ENCODE results near the gene GSTM3.
"Not testable (repeated sequence)": the region's sequence is repeated elsewhere in the genome, so short reads cannot be mapped to it uniquely, and the experiment has no call there.

Gene GSTM3

DNA sequence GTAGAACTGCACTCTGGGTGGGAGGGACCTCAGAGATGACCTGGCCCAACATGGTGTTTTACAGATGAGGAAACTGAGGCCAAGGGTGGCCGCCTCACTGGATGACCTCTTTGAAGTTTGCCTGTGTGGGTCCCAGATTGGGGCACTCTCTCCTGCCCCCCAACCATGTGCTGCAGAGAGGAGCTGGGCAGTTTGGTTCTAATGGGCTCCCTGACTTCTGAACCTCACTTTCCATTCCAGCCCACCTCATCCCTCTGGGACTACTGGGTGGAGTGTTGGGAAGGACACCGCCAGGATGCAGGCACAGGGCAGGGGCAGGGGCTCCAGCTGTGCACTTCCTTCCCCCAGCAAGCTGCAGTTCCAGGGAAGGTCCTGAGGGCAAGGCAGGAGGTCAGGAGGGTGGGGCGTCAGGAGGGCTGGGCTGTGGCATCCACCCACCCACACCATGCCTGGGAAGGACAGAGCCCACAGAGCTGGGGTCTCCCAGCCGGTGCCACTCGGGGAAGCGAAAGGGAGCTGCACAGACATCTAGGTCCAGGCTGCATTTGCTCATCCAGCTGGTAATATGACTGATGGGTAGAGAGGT lies 33.2 kb upstream of the GSTM3 start:
- DNase-seq, result no peak

DNA sequence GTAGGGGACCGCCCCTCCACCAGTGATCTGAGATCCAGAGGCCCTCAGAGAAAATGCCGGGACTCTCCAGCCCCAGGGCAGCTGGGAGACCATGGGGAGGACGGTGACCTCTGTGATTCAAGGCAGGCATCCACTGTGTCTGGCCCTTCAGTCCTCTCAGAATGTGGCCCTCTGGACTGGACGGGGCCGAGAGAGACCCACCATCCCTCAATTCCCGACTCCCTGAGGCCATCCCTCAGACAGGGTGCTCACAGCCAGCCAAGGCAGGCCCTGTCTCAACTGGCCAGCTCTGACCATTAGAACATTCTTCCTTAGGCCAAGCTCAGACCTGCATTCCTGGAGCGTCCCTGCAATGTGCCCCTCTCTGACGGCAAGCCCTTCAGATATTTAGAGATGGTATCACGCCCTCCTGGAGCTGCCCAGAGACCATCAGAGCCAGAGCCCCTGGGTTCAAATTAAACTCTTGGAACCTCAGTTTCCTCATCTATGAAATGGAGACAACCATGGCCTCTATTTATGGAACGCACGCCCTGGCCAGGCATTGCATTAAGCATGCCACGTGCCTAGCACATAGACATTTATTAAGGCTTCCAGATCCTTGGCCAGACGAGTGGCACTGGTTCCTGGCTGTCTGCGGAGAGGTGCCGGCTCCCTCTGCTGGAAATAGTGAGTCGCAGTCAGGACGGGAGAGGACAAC lies 32.5 kb upstream of the GSTM3 start:
- DNase-seq, result peak; percentile 92

DNA sequence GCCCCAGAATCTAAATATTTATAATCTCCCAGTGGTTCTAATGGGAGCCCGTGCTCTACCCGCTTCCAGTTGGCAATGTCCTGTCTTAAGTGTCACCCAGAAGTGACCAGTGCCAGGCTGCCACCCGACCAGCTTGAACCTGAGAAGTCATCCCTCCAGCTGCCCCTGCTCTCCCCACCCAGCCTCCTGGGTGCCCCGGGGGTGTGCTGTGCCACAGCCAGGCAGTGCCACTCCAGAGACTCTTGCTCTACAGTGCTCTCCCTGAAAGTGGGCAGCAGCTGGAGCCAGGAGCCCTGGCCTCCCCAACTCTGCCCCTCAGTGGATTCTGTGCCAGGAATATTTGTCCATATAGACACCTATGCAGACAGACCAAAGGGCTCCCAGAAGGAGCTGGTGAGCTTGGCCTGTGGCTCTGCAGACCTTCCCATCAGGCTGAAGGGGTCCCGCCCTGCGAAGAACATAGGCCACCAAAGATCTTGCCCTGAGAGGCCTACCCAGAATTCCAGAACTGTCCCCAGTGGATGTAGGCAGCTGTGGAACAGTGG lies 31.9 kb upstream of the GSTM3 start:
- DNase-seq, result no peak

- no peak for DNase-seq
These were observed 31.1 kb upstream of the GSTM3 start for GRCh38 chr1:109771712-109772657.

DNA sequence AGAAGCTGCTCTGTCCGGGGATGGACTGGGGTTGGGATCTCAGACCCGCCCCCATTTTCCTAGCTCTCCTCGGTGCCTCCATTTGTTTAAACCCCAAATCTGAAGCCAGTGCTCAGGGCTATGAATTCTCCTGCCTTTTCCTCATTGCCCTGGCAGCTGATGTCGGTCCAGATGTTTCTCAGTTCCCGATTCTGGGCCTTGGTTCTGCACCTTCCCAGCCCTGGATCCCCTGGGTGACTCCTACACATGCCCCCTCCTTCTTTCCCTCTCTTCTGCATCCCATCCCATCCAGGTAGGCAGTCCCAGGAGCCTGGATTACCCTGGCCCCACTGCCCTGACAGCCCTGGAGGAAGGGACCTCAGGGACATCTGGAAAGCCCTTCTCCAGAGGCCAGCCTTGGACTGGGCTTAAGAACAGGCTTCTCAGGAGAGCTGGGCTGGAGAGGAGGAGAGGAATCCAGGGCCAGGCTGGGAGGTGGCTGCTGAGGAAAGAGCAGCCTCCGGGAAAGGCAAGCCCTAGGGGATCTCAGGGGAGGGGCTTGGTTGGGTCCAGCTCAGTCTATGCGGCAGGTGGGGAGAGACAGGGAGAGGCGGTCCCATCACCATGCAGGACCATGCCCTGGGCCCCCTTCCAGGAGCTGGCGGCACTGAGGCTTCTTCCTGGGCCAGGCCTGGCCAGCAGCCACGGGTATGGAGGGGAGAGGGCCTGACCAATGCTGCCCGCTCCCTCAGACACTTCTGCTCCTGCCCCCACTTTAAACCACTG lies 29.7 kb upstream of the GSTM3 start:
- DNase-seq, result no peak

DNA sequence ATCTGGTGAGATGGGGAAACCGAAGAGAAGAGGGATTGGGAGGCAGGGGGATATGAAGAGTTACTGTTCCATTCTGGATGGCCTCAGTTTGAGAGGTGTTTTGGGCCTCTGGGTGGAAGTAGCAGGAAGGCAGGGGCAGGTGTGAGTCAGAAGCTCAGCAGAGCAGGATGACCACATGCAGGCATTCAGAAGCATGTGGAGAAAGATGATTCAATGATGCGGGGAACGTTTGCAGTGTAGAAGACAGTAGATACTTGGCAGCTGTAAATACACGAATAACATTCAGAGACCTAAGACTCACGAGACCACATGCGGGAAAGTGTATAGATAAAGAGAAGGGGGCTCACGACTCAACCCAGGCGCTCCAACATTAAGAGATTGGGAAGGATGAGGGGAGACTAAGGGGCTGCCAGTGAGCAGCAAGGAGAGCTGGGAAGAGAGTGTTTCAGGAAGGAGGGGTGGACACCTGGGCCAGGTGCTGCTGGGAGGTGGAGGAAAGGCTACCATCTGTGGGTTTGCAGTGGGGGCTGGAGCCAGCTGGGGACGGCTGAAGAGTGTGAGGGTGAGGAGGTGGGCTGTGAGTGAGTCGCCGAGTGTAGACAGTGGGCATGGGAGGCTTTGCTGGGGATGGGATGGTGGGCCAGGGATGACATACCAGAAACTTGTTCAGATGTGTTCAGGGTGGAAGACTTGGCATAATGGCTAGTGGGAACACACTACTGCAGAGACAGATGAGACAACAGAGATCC lies 28.7 kb upstream of the GSTM3 start:
- peak; percentile 68 for DNase-seq

GRCh38 chr1:109768820-109769219 lies 28.0 kb upstream of the GSTM3 start:
- no peak for DNase-seq

DNA sequence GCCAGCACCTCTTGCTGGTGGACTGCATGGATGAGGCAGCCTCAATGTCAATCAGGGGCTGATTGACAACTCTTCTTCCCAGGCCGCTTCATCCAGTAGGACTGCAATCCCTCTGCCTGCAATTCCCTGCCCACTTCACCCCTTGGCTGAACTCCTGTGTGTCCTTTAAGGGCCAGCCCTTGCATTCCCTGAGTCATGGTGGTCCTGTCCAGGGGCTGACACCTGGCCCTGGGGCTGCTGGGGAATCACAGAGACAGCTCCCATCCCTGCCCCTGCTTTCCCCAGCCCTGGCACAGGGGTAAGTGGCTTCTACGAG lies 27.5 kb upstream of the GSTM3 start:
- no peak for DNase-seq

DNA sequence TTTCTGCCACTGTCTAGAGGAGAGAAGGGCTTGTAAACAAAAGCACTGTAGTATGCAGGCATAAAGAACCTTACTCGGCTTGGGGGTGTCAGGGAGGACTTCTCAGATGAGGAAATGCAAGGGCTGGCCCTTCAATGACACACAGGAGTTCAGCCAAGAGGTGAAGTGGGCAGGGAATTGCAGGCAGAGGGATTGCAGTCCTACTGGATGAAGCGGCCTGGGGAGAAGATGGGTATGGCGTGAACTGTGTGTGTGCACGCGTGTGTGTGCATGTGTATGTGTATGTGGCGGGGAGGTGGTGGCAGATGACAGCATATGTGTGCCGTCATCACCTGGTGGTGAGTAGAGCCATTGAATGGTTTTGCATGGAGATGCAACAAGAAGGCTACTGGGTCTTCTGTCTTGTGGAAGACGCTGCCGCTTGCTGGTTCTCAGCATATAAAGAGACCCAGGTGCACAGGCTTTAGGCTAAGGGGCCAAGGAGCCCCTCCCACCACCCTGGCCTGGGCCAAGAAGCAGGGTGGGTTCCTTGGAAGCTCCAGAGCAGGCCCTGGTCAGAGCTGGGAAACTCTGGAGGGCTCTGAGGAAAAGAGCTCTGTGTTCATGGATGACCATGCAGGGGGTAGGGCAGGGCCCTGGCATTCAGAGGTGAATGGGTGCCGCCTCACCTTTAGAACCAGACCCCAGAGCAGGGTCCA lies 26.9 kb upstream of the GSTM3 start:
- no peak for DNase-seq

GRCh38 chr1:109766991-109767636 lies 26.3 kb upstream of the GSTM3 start:
- not testable (repeated sequence) for DNase-seq

DNA sequence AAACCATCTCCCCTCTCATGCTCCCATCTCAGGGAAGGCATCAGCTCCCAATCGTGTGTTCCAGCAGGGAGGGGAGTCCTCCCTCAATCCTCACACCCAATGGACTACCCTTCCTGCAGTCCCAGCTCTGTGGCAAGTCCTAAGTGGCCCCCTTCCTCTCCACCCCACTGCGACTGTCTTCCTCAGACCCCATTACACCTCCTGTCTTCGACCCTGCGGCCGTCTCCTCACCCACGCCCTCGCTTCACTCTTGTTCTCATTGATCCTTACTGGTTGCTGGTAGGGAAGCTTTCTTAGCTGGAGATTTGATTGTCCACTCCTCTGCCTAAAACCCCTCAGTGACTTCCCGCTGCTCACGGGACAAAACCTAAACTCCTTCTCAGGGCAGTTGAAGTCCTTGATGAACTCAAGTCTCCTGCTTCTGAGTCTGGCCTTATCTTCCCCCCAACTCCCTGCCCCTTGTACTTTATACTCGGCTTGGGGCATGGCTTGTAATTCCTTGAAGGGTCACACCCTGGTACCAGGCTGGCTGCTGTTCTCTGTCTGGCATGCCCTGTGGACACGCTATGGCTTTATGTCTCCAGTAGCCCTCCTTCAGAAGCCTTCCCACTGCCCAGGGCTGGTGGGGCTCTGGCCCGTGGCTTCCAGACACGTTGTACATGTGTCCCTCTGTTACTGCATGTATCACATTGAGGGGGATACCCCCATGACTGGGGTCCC lies 25.2 kb upstream of the GSTM3 start:
- no peak for DNase-seq

DNA sequence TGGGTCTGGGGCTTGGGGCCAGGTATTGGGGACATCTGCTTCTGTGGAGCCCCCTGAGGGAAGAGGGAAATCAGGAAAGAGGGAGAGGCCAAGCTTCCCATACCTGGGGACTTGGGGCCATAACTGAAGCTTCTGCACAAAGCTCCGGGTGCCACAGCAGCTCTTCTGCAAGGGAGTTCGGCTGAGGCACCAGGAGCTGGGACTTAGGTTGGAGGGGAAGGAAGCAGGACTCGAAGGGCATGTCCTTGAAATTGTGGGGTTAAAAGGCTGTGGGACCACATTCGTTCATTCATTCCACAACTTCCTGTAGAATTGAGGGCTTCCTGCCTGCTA lies 24.6 kb upstream of the GSTM3 start:
- no peak for DNase-seq

DNA sequence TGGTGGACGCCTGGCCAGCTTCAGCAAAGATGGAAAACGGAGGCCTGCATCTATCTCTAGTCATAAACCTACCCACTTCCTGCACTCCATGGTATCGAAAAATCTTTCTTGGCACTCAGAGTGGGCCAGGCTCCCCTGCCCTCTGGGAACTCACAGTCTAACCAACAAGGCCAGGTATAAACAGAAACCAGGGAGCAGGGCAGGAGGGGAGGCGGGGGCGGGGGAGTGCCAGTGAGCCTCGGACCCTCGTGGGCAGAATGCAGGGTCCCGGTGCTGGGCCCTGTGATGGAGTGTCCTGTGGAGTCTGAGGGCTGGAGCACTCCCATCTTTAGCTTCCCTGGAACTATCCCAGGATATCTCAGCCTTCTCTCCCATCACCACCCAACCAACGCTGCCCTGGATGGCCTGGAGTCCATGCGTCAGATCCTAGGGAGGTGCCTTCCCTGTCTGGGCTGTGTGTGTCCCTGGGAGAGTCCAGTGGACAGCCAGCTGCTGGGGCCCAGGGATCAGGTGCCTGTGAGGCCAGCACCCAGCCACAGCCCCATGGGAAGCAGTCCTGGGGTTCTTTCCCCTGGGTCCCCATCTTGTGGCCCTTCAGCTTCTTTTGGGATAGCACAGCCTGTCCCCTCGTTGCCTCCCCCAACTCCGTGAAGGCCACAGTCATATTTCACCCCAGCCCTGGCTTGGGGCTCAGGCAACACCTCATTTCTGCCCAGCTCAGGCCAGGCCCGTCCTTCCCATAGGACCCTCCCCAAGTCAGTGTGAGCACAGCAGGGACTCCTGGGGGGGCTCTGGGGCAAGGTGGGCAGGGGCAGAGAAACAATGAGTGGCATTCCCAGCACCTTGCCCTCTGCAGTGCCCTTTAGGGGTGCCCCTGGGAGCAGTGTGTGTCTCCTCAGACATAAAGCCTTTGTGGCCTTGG lies 24.0 kb upstream of the GSTM3 start:
- no peak for DNase-seq

GRCh38 chr1:109763646-109764415 lies 23.0 kb upstream of the GSTM3 start, which contains the start of gene EPS8L3:
TSS of gene EPS8L3 (minus strand) at chr1:109763923. CDS start at chr1:109761749, 2,174 bp downstream.
- DNase-seq, result no peak

- DNase-seq, result no peak
These were observed 22.2 kb upstream of the GSTM3 start for GRCh38 chr1:109762821-109763645.

DNA sequence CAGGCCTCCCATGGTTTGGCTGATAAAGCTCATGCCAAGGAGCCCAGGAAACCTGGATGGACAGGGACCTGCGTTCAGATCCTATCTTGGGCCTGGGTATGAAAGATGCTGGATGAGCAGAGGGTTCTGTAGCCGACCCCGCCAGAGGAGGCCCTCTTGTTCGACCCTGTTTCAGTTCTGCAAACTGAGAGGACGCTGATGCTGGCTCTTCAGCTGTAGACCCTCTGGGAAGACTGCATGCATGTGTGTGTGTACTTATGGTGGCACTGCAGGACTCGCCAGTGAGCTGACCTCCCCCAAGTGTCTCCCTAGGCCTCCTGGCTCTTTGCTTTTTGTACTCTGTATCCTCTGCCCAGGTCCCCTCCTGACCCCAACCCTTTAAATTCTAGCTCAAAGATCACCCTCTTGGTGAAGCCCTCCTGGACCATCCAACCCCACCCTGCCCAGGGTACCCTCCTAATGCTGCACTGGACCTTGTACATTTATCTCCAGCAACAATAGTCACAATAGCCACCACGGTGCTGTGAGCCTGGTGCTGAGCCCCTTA lies 21.3 kb upstream of the GSTM3 start:
- DNase-seq, result no peak
